ENCODE measurements around the gene PRDM16. TPM values are rescaled to one million over a fixed set of nuclear protein-coding genes. Genes with fewer than 3 reads are reported as not detected.

The PRDM16 gene
- polyA plus RNA-seq, 3 donors = not detected

GRCh38 chr1:3267550-3268270, 198.7 kb downstream of the PRDM16 start:
- Histone ChIP-seq H3K36me3 (replicated peaks in 1 of 2; ENCODE audit: control insufficient read depth in 1 of 2, insufficient read depth in 2 of 2, low read length in 2 of 2) (no peaks in the 10 kb centered on the region), H3K27ac (ENCODE audit: low read depth in 1 of 2, low read length in 2 of 2) (no peak overlapping the region), H3K79me2 (ENCODE audit: insufficient read depth, low read length) (no peaks in the 10 kb centered on the region), H3K4me1 (ENCODE audit: control insufficient read depth in 1 of 2, insufficient read depth in 2 of 2, low read length in 2 of 2) (no peaks in the 10 kb centered on the region), H3K9me3 (replicated peaks in 1 of 2; ENCODE audit: control insufficient read depth in 1 of 2, insufficient read depth in 1 of 2, low read length in 2 of 2) (peaks cover 0 to 4% of the 10 kb centered on the region in 2 donors), H3K4me2 (replicated peaks; ENCODE audit: extremely low read depth, low read length, poor library complexity, severe bottlenecking) (no peak overlapping the region), H4K20me1 (ENCODE audit: insufficient read depth, low read length) (no peaks in the 10 kb centered on the region), H3K9ac (ENCODE audit: insufficient read depth, low read length, poor library complexity, severe bottlenecking) (no peak overlapping the region), H3K27me3 (ENCODE audit: control insufficient read depth in 2 of 2, insufficient read depth in 2 of 2, low read length in 2 of 2) (no peaks in the 10 kb centered on the region), H2AFZ (ENCODE audit: insufficient read depth, low read depth, low read length, poor library complexity, severe bottlenecking) (no peak overlapping the region), H3K4me3 (replicated peaks in 1 of 3; ENCODE audit: low read depth in 2 of 3, low read length in 3 of 3) (no peak overlapping the region)
- peaks cover 0 to 12% (median 3%) of the 10 kb centered on the region in 3 donors for H3K27me3 Mint-ChIP-seq (ENCODE audit: low read depth in 3 of 3)
- 98% methylated on average over 43 of the region's 43 CpGs for WGBS (ENCODE audit: insufficient coverage)
- no peaks in the 10 kb centered on the region for H3K4me1 Mint-ChIP-seq
- H3K4me3 Mint-ChIP-seq = no peak overlapping the region
- DNase-seq = no peak
- no peak overlapping the region for H3K27ac Mint-ChIP-seq
- peaks cover 0 to 6% (median 2%) of the 10 kb centered on the region in 7 donors for H3K9me3 Mint-ChIP-seq
- TF ChIP-seq CTCF (IDR thresholded peaks at IDR 0.05) = no peak
- intact Hi-C loops (cut with micrococcal nuclease) = no loop called here
- H3K36me3 Mint-ChIP-seq = no peaks in the 10 kb centered on the region

GRCh38 chr1:3268281-3268680, 199.3 kb downstream of the PRDM16 start:
- 97% methylated on average over 9 of the region's 11 CpGs for WGBS (ENCODE audit: insufficient coverage)
- H2AFZ ChIP-seq (ENCODE audit: insufficient read depth, low read depth, low read length, poor library complexity, severe bottlenecking) = no peak overlapping the region
- no peak overlapping the region for H3K4me2 ChIP-seq (replicated peaks; ENCODE audit: extremely low read depth, low read length, poor library complexity, severe bottlenecking)
- H3K9ac ChIP-seq (ENCODE audit: insufficient read depth, low read length, poor library complexity, severe bottlenecking) = no peak overlapping the region
- no peak for DNase-seq
- peaks cover 0 to 11% (median 3%) of the 10 kb centered on the region in 3 donors for H3K27me3 Mint-ChIP-seq (ENCODE audit: low read depth in 3 of 3)
- no peak overlapping the region for H3K4me3 Mint-ChIP-seq
- H3K27ac ChIP-seq (ENCODE audit: low read depth in 1 of 2, low read length in 2 of 2) = no peak overlapping the region
- no peaks in the 10 kb centered on the region for H4K20me1 ChIP-seq (ENCODE audit: insufficient read depth, low read length)
- H3K9me3 ChIP-seq (replicated peaks in 1 of 2; ENCODE audit: control insufficient read depth in 1 of 2, insufficient read depth in 1 of 2, low read length in 2 of 2) = peaks cover 0 to 4% of the 10 kb centered on the region in 2 donors
- no peaks in the 10 kb centered on the region for H3K4me1 Mint-ChIP-seq
- no peak for TF ChIP-seq CTCF (IDR thresholded peaks at IDR 0.05)
- no peak overlapping the region for H3K27ac Mint-ChIP-seq
- intact Hi-C loops (cut with micrococcal nuclease) = no loop called here
- no peaks in the 10 kb centered on the region for H3K4me1 ChIP-seq (ENCODE audit: control insufficient read depth in 1 of 2, insufficient read depth in 2 of 2, low read length in 2 of 2)
- no peaks in the 10 kb centered on the region for H3K27me3 ChIP-seq (ENCODE audit: control insufficient read depth in 2 of 2, insufficient read depth in 2 of 2, low read length in 2 of 2)
- no peaks in the 10 kb centered on the region for H3K36me3 Mint-ChIP-seq
- H3K36me3 ChIP-seq (replicated peaks in 1 of 2; ENCODE audit: control insufficient read depth in 1 of 2, insufficient read depth in 2 of 2, low read length in 2 of 2) = no peaks in the 10 kb centered on the region
- peaks cover 0 to 6% (median 2%) of the 10 kb centered on the region in 7 donors for H3K9me3 Mint-ChIP-seq
- no peaks in the 10 kb centered on the region for H3K79me2 ChIP-seq (ENCODE audit: insufficient read depth, low read length)
- no peak overlapping the region for H3K4me3 ChIP-seq (replicated peaks in 1 of 3; ENCODE audit: low read depth in 2 of 3, low read length in 3 of 3)

Data from CD14-positive monocyte (primary cell).